BE2C (cell line): ENCODE measurements around the gene CELA1.

Experiments
- DNase-seq: peaks from one replicate; pipeline ENCODE4 v3.0.0-alpha.2; 2020
- H3K27me3 ChIP-seq: fragments of 250-450 bp; sonication (Bioruptor Pico); 2 replicates; pipeline ENCODE4 v1.5.1; 2020; ENCODE audit warnings: mild to moderate bottlenecking
- H3K36me3 ChIP-seq: fragments of 250-450 bp; sonication (Bioruptor Pico); 2 replicates; pipeline ENCODE4 v1.5.1; 2020; ENCODE audit warnings: mild to moderate bottlenecking
- H3K4me1 ChIP-seq: fragments of 250-450 bp; sonication (Bioruptor Pico); 2 replicates; pipeline ENCODE4 v1.5.1; 2020
- H3K4me3 ChIP-seq: 2 replicates; pipeline ENCODE4 v1.5.1; 2011; ENCODE audit warnings: low read depth, low read length
- H3K9me3 ChIP-seq: fragments of 250-450 bp; sonication (Bioruptor Pico); 2 replicates; pipeline ENCODE4 v1.5.1; 2020
- TF ChIP-seq, protein P1 (sequence below): IDR thresholded peaks from 2 replicates; pipeline ENCODE4 v1.5.1; 2012; ENCODE audit warnings: mild to moderate bottlenecking, low read depth, low read length

The CELA1 gene

DNA sequence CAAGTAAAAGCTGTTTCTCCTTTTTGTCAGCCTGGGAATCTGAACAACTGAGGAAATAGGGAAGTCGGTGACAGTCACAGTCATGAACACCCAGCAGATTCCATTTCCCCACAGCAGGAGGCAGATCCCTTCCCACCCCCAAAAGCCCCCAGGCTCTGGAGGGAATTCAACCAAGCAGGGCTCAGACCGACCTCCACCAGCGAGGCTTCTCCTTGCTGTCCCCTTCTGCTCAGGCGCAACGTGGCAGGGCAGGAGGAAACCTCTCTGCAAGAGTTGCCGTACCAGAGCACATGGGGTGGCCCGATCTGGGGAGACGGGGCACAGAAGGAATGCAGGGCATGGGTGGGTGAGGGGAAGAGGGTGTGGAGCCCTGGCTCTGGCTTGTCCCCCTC is 44.4 kb upstream of the CELA1 start:
- Histone ChIP-seq H3K27me3 (no peaks in the 10 kb centered on the region), H3K9me3 (no peaks in the 10 kb centered on the region), H3K36me3 (no peaks in the 10 kb centered on the region), H3K4me1 (peaks cover 39% of the 10 kb centered on the region), H3K4me3 (peak overlapping the region; percentile 73)
- TF ChIP-seq, protein P1, sequence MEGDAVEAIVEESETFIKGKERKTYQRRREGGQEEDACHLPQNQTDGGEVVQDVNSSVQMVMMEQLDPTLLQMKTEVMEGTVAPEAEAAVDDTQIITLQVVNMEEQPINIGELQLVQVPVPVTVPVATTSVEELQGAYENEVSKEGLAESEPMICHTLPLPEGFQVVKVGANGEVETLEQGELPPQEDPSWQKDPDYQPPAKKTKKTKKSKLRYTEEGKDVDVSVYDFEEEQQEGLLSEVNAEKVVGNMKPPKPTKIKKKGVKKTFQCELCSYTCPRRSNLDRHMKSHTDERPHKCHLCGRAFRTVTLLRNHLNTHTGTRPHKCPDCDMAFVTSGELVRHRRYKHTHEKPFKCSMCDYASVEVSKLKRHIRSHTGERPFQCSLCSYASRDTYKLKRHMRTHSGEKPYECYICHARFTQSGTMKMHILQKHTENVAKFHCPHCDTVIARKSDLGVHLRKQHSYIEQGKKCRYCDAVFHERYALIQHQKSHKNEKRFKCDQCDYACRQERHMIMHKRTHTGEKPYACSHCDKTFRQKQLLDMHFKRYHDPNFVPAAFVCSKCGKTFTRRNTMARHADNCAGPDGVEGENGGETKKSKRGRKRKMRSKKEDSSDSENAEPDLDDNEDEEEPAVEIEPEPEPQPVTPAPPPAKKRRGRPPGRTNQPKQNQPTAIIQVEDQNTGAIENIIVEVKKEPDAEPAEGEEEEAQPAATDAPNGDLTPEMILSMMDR, result peak; percentile 5; the same call in 1 of the 2 replicates
- peak; percentile 54 for DNase-seq

GRCh38 chr12:51390457-51390856 is 44.0 kb upstream of the CELA1 start:
- peaks cover 35% of the 10 kb centered on the region for H3K4me1 ChIP-seq
- TF ChIP-seq, protein P1, result no peak
- no peaks in the 10 kb centered on the region for H3K27me3 ChIP-seq
- H3K36me3 ChIP-seq, result no peaks in the 10 kb centered on the region
- DNase-seq, result no peak
- peak overlapping the region; percentile 73 for H3K4me3 ChIP-seq
- H3K9me3 ChIP-seq, result no peaks in the 10 kb centered on the region

- peaks cover 33% of the 10 kb centered on the region for H3K4me1 ChIP-seq
- H3K9me3 ChIP-seq, result no peaks in the 10 kb centered on the region
- no peak for DNase-seq
- TF ChIP-seq, protein P1, result no peak
- no peak overlapping the region for H3K4me3 ChIP-seq
- no peaks in the 10 kb centered on the region for H3K27me3 ChIP-seq
- no peaks in the 10 kb centered on the region for H3K36me3 ChIP-seq
Measured at GRCh38 chr12:51389302-51389999, 43.0 kb upstream of the CELA1 start.

GRCh38 chr12:51388846-51389245 is 42.4 kb upstream of the CELA1 start:
- Histone ChIP-seq H3K4me1 (peaks cover 31% of the 10 kb centered on the region), H3K4me3 (no peak overlapping the region)
- TF ChIP-seq, protein P1, result no peak

DNA sequence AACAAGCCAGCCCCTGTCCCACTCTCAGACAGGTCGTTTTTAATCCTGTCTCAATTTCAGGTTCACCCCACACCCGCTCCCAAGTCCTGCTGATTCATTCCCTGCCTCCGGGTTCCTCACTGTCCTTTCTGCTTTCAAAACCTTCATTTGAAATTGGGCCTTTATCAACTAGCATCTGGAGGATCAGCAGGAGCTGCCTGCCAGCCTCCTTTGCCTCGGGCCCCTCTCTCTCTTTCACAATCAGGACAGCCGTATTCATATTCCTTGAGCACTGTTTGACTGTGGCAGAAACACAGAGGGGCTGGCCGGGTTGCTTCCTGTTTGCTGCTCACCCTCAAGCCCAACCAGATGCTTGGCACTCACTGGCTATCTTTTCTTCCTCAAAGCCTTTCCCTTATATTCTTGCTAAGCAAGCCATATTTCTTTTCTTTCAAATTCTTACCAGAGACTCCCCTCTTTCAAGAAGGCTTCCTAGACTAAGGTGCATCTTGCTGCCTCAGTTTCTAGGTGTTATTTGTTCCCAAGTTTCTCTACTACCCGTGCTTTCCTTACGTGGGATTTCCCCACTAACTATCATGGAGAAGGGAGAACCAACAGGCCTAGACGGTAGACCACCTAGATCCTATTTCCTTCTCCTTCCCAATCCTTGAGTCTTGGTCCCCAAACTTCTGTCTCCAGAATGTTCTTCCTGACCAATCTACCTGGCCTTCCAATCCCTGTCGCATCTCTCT is 41.8 kb upstream of the CELA1 start:
- TF ChIP-seq, protein P1, result no peak
- Histone ChIP-seq H3K4me3 (peak overlapping the region; percentile 11; the same call in 1 of the 2 replicates), H3K4me1 (peaks cover 27% of the 10 kb centered on the region), H3K9me3 (no peaks in the 10 kb centered on the region), H3K27me3 (no peaks in the 10 kb centered on the region), H3K36me3 (no peaks in the 10 kb centered on the region)
- peak; percentile 77 for DNase-seq

More at GRCh38 chr12:51388846-51389245, 42.4 kb upstream of the CELA1 start:
- H3K27me3 ChIP-seq, result no peaks in the 10 kb centered on the region
- DNase-seq, result no peak
- no peaks in the 10 kb centered on the region for H3K36me3 ChIP-seq
- no peaks in the 10 kb centered on the region for H3K9me3 ChIP-seq

- H3K4me3 ChIP-seq, result no peak overlapping the region
- peaks cover 30% of the 10 kb centered on the region for H3K4me1 ChIP-seq
- no peaks in the 10 kb centered on the region for H3K27me3 ChIP-seq
- DNase-seq, result no peak
- H3K36me3 ChIP-seq, result no peaks in the 10 kb centered on the region
- TF ChIP-seq, protein P1, result no peak
- no peaks in the 10 kb centered on the region for H3K9me3 ChIP-seq
Measured at GRCh38 chr12:51386351-51386750, 39.9 kb upstream of the CELA1 start.
